ENCODE measurements around the gene PHC2.
A peak's percentile ranks its signal among the peaks of the same experiment; 100 is the strongest.
"Not testable (repeated sequence)": the region's sequence is repeated elsewhere in the genome, so short reads cannot be mapped to it uniquely, and the experiment has no call there.

PHC2 gene

GRCh38 chr1:33294071-33295010 lies 136.6 kb downstream of the PHC2 start:
- no peak overlapping the region for H3K27ac ChIP-seq
- no peak for TF ChIP-seq ZFX (IDR thresholded peaks at IDR 0.05; ENCODE audit: borderline replicate concordance)

GRCh38 chr1:33292726-33293340 lies 138.1 kb downstream of the PHC2 start:
- H3K27ac ChIP-seq = no peak overlapping the region
- TF ChIP-seq CTCF (IDR thresholded peaks at IDR 0.05) (no peak), ZFX (IDR thresholded peaks at IDR 0.05; ENCODE audit: borderline replicate concordance) (no peak)

GRCh38 chr1:33290615-33291014 lies 140.3 kb downstream of the PHC2 start:
- not testable (repeated sequence) for H3K27ac ChIP-seq

GRCh38 chr1:33289858-33290154 lies 141.1 kb downstream of the PHC2 start:
- no peak overlapping the region for H3K27ac ChIP-seq
- no peak for TF ChIP-seq ZFX (IDR thresholded peaks at IDR 0.05; ENCODE audit: borderline replicate concordance)
- TF ChIP-seq CTCF (IDR thresholded peaks at IDR 0.05) = no peak

- no peak for TF ChIP-seq ZFX (IDR thresholded peaks at IDR 0.05; ENCODE audit: borderline replicate concordance)
- no peak for TF ChIP-seq CTCF (IDR thresholded peaks at IDR 0.05)
- no peak overlapping the region for H3K27ac ChIP-seq
Observed at GRCh38 chr1:33288976-33289857, 141.7 kb downstream of the PHC2 start.

- H3K27ac ChIP-seq = peak overlapping the region; percentile 33; the same call in 1 of the 2 replicates
- TF ChIP-seq ZFX (IDR thresholded peaks at IDR 0.05; ENCODE audit: borderline replicate concordance) (no peak), CTCF (IDR thresholded peaks at IDR 0.05) (no peak)
Observed at GRCh38 chr1:33287317-33287716, 143.6 kb downstream of the PHC2 start.

- H3K27ac ChIP-seq = peak overlapping the region; percentile 33; the same call in 1 of the 2 replicates
- TF ChIP-seq ZFX (IDR thresholded peaks at IDR 0.05; ENCODE audit: borderline replicate concordance) (no peak), CTCF (IDR thresholded peaks at IDR 0.05) (no peak)
Observed at GRCh38 chr1:33286451-33287185, 144.3 kb downstream of the PHC2 start.

Data from 22Rv1 (cell line).